Liver (tissue), 3 donors: Measurements from ENCODE around the gene WNT2B.

ENCODE experiments used
- EGR1 ChIP-seq, 2 donors: IDR thresholded peaks; 2 replicates each; pipeline ENCODE4 v1.6.1; 2016 to 2018; ENCODE audit warnings: antibody characterized with exemption in 2 of 2, low read depth in 2 of 2
- GABPA ChIP-seq, 2 donors: IDR thresholded peaks in 1 of 2; conservative IDR thresholded peaks in 1 of 2; 2 replicates each; pipeline ENCODE4 v1.6.1; 2016; ENCODE audit warnings: antibody characterized with exemption in 2 of 2, mild to moderate bottlenecking in 1 of 2, moderate library complexity in 1 of 2
- JUND ChIP-seq, 2 donors: IDR thresholded peaks; 2 replicates each; pipeline ENCODE4 v1.6.1; 2016; ENCODE audit warnings: antibody characterized with exemption in 2 of 2
- RAD21 ChIP-seq, 2 donors: IDR thresholded peaks; 2 replicates each; pipeline ENCODE4 v1.6.1; 2016; ENCODE audit warnings: antibody characterized with exemption in 2 of 2, mild to moderate bottlenecking in 2 of 2
- SP1 ChIP-seq: IDR thresholded peaks from 2 replicates; pipeline ENCODE4 v1.6.1; 2018; ENCODE audit warnings: antibody characterized with exemption, mild to moderate bottlenecking
- TAF1 ChIP-seq: conservative IDR thresholded peaks from 2 replicates; pipeline ENCODE4 v1.6.1; 2016; ENCODE audit warnings: antibody characterized with exemption, mild to moderate bottlenecking
- TF ChIP-seq, protein P1 (sequence below): fragments of 150-350 bp; IDR thresholded peaks from 2 replicates; pipeline ENCODE4 v1.5.1; 2017; ENCODE audit warnings: improper control_type of control experiment, low read depth, low read length; ENCODE audit not compliant: missing input control
- TF ChIP-seq, protein P2 (sequence below): IDR thresholded peaks from 2 replicates; pipeline ENCODE4 v1.6.1; 2016; ENCODE audit warnings: antibody characterized with exemption
- TF ChIP-seq, protein P3 (sequence below): IDR thresholded peaks from 2 replicates; pipeline ENCODE4 v1.6.1; 2016; ENCODE audit warnings: antibody characterized with exemption, mild to moderate bottlenecking
- TF ChIP-seq, protein P4 (sequence below): IDR thresholded peaks from 2 replicates; pipeline ENCODE4 v1.6.1; 2016; ENCODE audit warnings: antibody characterized with exemption
- donor health status: healthy.
- donor health status: healthy.

DNA sequence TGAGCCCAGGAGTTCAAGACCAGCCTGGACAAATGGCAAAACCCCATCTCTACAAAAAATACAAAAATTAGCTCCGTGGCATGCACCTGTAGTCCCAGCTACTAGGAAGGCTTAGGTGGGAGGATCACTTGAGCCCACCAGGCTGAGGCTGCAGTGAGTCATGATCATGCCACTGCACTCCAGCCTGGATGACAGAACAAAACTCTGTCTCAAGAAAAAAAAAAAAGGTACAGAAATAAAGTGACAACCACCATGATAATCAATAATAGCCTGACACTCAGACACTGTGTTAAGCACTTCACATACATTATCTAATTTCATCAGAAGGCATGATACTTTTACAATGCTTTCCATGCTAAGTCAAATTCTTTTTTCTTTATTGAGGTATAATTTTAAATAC, 57.0 kb downstream of the WNT2B start:
- TF ChIP-seq EGR1 (IDR thresholded peaks at IDR 0.05; ENCODE audit: low read depth in 2 of 2) (no peak), JUND (IDR thresholded peaks at IDR 0.05) (no peak), RAD21 (IDR thresholded peaks at IDR 0.05) (no peak), TAF1 (no peak), GABPA (IDR thresholded peaks at IDR 0.05 in 1 of 2, conservative IDR thresholded peaks at IDR 0.05 in 1 of 2) (no peak), SP1 (no peak)
- TF ChIP-seq, protein P1, sequence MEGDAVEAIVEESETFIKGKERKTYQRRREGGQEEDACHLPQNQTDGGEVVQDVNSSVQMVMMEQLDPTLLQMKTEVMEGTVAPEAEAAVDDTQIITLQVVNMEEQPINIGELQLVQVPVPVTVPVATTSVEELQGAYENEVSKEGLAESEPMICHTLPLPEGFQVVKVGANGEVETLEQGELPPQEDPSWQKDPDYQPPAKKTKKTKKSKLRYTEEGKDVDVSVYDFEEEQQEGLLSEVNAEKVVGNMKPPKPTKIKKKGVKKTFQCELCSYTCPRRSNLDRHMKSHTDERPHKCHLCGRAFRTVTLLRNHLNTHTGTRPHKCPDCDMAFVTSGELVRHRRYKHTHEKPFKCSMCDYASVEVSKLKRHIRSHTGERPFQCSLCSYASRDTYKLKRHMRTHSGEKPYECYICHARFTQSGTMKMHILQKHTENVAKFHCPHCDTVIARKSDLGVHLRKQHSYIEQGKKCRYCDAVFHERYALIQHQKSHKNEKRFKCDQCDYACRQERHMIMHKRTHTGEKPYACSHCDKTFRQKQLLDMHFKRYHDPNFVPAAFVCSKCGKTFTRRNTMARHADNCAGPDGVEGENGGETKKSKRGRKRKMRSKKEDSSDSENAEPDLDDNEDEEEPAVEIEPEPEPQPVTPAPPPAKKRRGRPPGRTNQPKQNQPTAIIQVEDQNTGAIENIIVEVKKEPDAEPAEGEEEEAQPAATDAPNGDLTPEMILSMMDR, result no peak
- TF ChIP-seq, protein P2, sequence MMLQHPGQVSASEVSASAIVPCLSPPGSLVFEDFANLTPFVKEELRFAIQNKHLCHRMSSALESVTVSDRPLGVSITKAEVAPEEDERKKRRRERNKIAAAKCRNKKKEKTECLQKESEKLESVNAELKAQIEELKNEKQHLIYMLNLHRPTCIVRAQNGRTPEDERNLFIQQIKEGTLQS, result no peak
- TF ChIP-seq, protein P3, sequence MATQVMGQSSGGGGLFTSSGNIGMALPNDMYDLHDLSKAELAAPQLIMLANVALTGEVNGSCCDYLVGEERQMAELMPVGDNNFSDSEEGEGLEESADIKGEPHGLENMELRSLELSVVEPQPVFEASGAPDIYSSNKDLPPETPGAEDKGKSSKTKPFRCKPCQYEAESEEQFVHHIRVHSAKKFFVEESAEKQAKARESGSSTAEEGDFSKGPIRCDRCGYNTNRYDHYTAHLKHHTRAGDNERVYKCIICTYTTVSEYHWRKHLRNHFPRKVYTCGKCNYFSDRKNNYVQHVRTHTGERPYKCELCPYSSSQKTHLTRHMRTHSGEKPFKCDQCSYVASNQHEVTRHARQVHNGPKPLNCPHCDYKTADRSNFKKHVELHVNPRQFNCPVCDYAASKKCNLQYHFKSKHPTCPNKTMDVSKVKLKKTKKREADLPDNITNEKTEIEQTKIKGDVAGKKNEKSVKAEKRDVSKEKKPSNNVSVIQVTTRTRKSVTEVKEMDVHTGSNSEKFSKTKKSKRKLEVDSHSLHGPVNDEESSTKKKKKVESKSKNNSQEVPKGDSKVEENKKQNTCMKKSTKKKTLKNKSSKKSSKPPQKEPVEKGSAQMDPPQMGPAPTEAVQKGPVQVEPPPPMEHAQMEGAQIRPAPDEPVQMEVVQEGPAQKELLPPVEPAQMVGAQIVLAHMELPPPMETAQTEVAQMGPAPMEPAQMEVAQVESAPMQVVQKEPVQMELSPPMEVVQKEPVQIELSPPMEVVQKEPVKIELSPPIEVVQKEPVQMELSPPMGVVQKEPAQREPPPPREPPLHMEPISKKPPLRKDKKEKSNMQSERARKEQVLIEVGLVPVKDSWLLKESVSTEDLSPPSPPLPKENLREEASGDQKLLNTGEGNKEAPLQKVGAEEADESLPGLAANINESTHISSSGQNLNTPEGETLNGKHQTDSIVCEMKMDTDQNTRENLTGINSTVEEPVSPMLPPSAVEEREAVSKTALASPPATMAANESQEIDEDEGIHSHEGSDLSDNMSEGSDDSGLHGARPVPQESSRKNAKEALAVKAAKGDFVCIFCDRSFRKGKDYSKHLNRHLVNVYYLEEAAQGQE, result no peak
- TF ChIP-seq, protein P4, sequence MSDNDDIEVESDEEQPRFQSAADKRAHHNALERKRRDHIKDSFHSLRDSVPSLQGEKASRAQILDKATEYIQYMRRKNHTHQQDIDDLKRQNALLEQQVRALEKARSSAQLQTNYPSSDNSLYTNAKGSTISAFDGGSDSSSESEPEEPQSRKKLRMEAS, result no peak
